HCT116 (cell line): Measurements from ENCODE around the gene LACTB. TPM values are rescaled to one million over a fixed set of nuclear protein-coding genes. Genes with fewer than 3 reads are reported as not detected.

ENCODE experiments used
- ATAC-seq: fragments of 200-7000 bp; cut with Tn5 transposase; 2 replicates; pipeline ENCODE4 v1.9.1; 2020; ENCODE audit warnings: mild to moderate bottlenecking, moderate library complexity
- BruUV-seq: library from RNA; stranded (reverse); fragments of 400-500 nt; replicated peaks from 2 replicates; lab custom pipeline; 2021; lab: Mats Ljungman, UMichigan
- CTCF ChIA-PET: fragments of 300-600 bp; sonication (Branson Sonifier 250); formaldehyde crosslinking; loops from one replicate; lab custom pipeline; 2021; ENCODE audit warnings: antibody characterized with exemption; lab: Charles Lee
- POLR2A ChIA-PET: fragments of 300-600, 350-600 bp; sonication (Branson Sonifier 250); formaldehyde crosslinking; loops from one replicate; lab custom pipeline; 2021; ENCODE audit warnings: antibody characterized with exemption; lab: Charles Lee
- RAD21 ChIA-PET, 2 experiments: fragments of 300-600 bp; sonication (Branson Sonifier 250); formaldehyde crosslinking; loops; one replicate each; lab custom pipeline; 2023; ENCODE audit warnings: low total read pairs in 2 of 2; ENCODE audit not compliant: uncharacterized antibody in 2 of 2, unreplicated experiment in 2 of 2, low non-redundant PET in 1 of 2; lab: Charles Lee
- DNase-seq: peaks from one replicate; pipeline ENCODE4 v3.0.0-alpha.2; 2010; ENCODE audit warnings: low read depth, low spot score
- H2AFZ ChIP-seq: fragments of 200-600 bp; shearing (Covaris generic), sonication (generic); 2 replicates; pipeline ENCODE4 v1.6.1; 2017; ENCODE audit warnings: low read depth, mixed run types, mixed read lengths, antibody characterized with exemption, low read length; ENCODE audit not compliant: poor library complexity, severe bottlenecking
- H3K27ac ChIP-seq: 2 replicates; pipeline ENCODE4 v1.5.1; 2012; ENCODE audit warnings: low read depth, low read length
- H3K27me3 ChIP-seq: fragments of 200-600 bp; sonication (generic); 2 replicates; pipeline ENCODE4 v1.6.1; 2016; ENCODE audit warnings: mixed run types, low read length, mixed read lengths; ENCODE audit not compliant: insufficient read depth
- H3K36me3 ChIP-seq, 2 experiments: fragments of 200-500 bp in 1 of 2; fragments of 200-600 bp in 1 of 2; sonication (Bioruptor generic) in 1 of 2; sonication (generic) in 1 of 2; 2 replicates each; pipeline versions ENCODE4 v1.5.1 to v1.6.1; 2014 to 2016; ENCODE audit warnings: low read length in 2 of 2, inconsistent platforms in 1 of 2, mixed read lengths in 1 of 2, mixed run types in 1 of 2; ENCODE audit not compliant: insufficient read depth in 2 of 2, control insufficient read depth in 1 of 2
- H3K4me1 ChIP-seq, 2 experiments: fragments of 200-600 bp in 1 of 2; sonication (generic) in 1 of 2; 2 replicates each; pipeline versions ENCODE4 v1.5.1 to v1.6.1; 2012 to 2017; ENCODE audit warnings: low read length in 2 of 2, inconsistent platforms in 1 of 2, mild to moderate bottlenecking in 1 of 2, mixed read lengths in 1 of 2, mixed run types in 1 of 2, moderate library complexity in 1 of 2; ENCODE audit not compliant: insufficient read depth in 2 of 2, control insufficient read depth in 1 of 2
- H3K4me2 ChIP-seq: fragments of 200-600 bp; sonication (generic); 2 replicates; pipeline ENCODE4 v1.6.1; 2017; ENCODE audit warnings: mixed run types, low read length, mixed read lengths
- H3K4me3 ChIP-seq, 2 experiments: fragments of 200-600 bp in 1 of 2; sonication (generic) in 1 of 2; replicated peaks in 1 of 2; 2 replicates each; pipeline ENCODE4 v1.5.1; 2011 to 2016; ENCODE audit warnings: low read length in 2 of 2, control low read depth in 1 of 2, low read depth in 1 of 2, mild to moderate bottlenecking in 1 of 2, mixed read lengths in 1 of 2, mixed run types in 1 of 2
- H3K79me2 ChIP-seq: fragments of 200-600 bp; sonication (generic); 2 replicates; pipeline ENCODE4 v1.6.1; 2017; ENCODE audit warnings: mild to moderate bottlenecking, mixed run types, low read length, moderate library complexity, mixed read lengths; ENCODE audit not compliant: insufficient read depth
- H3K9ac ChIP-seq: fragments of 200-600 bp; sonication (generic); 2 replicates; pipeline ENCODE4 v1.6.1; 2016; ENCODE audit warnings: low read length, mixed read lengths
- H3K9me2 ChIP-seq: fragments of 200-600 bp; sonication (generic), shearing (Covaris generic); 2 replicates; pipeline ENCODE4 v1.6.1; 2017; ENCODE audit warnings: mixed run types, mild to moderate bottlenecking, moderate library complexity; ENCODE audit not compliant: insufficient read depth
- H3K9me3 ChIP-seq, 2 experiments: fragments of 200-500 bp in 1 of 2; fragments of 200-600 bp in 1 of 2; sonication (Bioruptor generic) in 1 of 2; sonication (generic) in 1 of 2; 2 replicates each; pipeline ENCODE4 v1.6.1; 2014 to 2017; ENCODE audit warnings: low read length in 2 of 2, mixed read lengths in 2 of 2, inconsistent platforms in 1 of 2, low read depth in 1 of 2, mild to moderate bottlenecking in 1 of 2, mixed run types in 1 of 2, moderate library complexity in 1 of 2; ENCODE audit not compliant: control insufficient read depth in 1 of 2, insufficient read depth in 1 of 2
- H4K20me1 ChIP-seq: fragments of 200-600 bp; sonication (generic), shearing (Covaris generic); 2 replicates; pipeline ENCODE4 v1.6.1; 2017; ENCODE audit warnings: mixed run types, mild to moderate bottlenecking, moderate library complexity; ENCODE audit not compliant: insufficient read depth
- POLR2AphosphoS5 ChIP-seq: IDR thresholded peaks from 2 replicates; pipeline ENCODE4 v1.6.1; 2011; ENCODE audit warnings: mild to moderate bottlenecking, low read depth, low read length, moderate library complexity
- SIN3A ChIP-seq: IDR thresholded peaks from 2 replicates; pipeline ENCODE4 v1.6.1; 2012; ENCODE audit warnings: low read depth
- SRF ChIP-seq: IDR thresholded peaks from 2 replicates; pipeline ENCODE4 v1.6.1; 2012; ENCODE audit warnings: low read depth
- YY1 ChIP-seq: IDR thresholded peaks from 2 replicates; pipeline ENCODE4 v1.6.1; 2011; ENCODE audit warnings: low read length, low read depth, moderate library complexity, mild to moderate bottlenecking; ENCODE audit not compliant: insufficient replicate concordance; ENCODE audit errors: extremely low read depth
- ZBTB33 ChIP-seq: IDR thresholded peaks from 2 replicates; pipeline ENCODE4 v1.6.1; 2011; ENCODE audit warnings: mild to moderate bottlenecking, low read length, moderate library complexity; ENCODE audit not compliant: insufficient replicate concordance; ENCODE audit errors: extremely low read depth
- ZFX ChIP-seq: fragments of 450-650 bp; IDR thresholded peaks from 2 replicates; pipeline ENCODE4 v1.6.1; 2017
- intact Hi-C: fragments of 100-400 bp; cut with micrococcal nuclease; formaldehyde crosslinking; loops from 2 replicates; pipeline ENCODE4 v1.10.0; 2022
- total RNA-seq: library from RNA; stranded (reverse); gene quantifications from one replicate; pipeline ENCODE4 v1.2.1, GENCODE V29; 2021; ENCODE audit not compliant: unreplicated experiment

The LACTB gene
- total RNA-seq, 1 experiment from 2014 or later = 7.6 TPM

GRCh38 chr15:63187589-63188226 lies 66.0 kb downstream of the LACTB start:
- Histone ChIP-seq H3K4me3 (no peak overlapping the region), H3K9ac (no peak overlapping the region), H3K4me2 (no peak overlapping the region), H3K9me2 (no peaks in the 10 kb centered on the region)
- intact Hi-C loops = no loop called here
- TF ChIP-seq SRF (no peak), POLR2AphosphoS5 (no peak), ZBTB33 (no peak), YY1 (no peak), SIN3A (no peak), ZFX (no peak)
- TF ChIP-seq, all 23 proteins: peak for 0
- ChIA-PET RAD21 (no interaction called here), CTCF (no interaction called here), POLR2A (no interaction called here)
- H3K27me3 ChIP-seq = no peaks in the 10 kb centered on the region
- DNase-seq (no peak), ATAC-seq (no peak)
- no TSS peak for BruUV-seq
- no peaks in the 10 kb centered on the region for H4K20me1 ChIP-seq
- H3K36me3 ChIP-seq = no peaks in the 10 kb centered on the region
- H2AFZ ChIP-seq = no peak overlapping the region
- H3K79me2 ChIP-seq = no peaks in the 10 kb centered on the region
- no peak overlapping the region for H3K27ac ChIP-seq
- H3K4me1 ChIP-seq = peaks cover 4 to 16% of the 10 kb centered on the region in 2 experiments; a peak in 3 of 4 replicates
- H3K9me3 ChIP-seq = no peaks in the 10 kb centered on the region
